HG02763 (cell line): Measurements from ENCODE around the gene RNF215.

Experiments used
- ATAC-seq: cut with Tn5 transposase; IDR thresholded peaks from one replicate; pipeline ENCODE4 v1.9.1; 2021; ENCODE audit warnings: mild to moderate bottlenecking, moderate library complexity; ENCODE audit not compliant: unreplicated experiment

RNF215 gene

GRCh38 chr22:30334646-30335045, 52.6 kb downstream of the RNF215 start:
- ATAC-seq: no peak

GRCh38 chr22:30333707-30334087, 53.5 kb downstream of the RNF215 start:
- ATAC-seq: no peak

GRCh38 chr22:30332994-30333706, 54.1 kb downstream of the RNF215 start:
- ATAC-seq: no peak

- ATAC-seq: no peak
These were observed 54.7 kb downstream of the RNF215 start for GRCh38 chr22:30332551-30332950.
